CD4-positive, alpha-beta T cell treated with Interleukin-15 for 1 hour (primary cell): Measurements from ENCODE around the gene RASL10B.
"Not testable (repeated sequence)": the region's sequence is repeated elsewhere in the genome, so short reads cannot be mapped to it uniquely, and the experiment has no call there.

Experiments
- DNase-seq: peaks from one replicate; pipeline ENCODE4 v3.0.0-alpha.2; 2020

The RASL10B gene

DNA sequence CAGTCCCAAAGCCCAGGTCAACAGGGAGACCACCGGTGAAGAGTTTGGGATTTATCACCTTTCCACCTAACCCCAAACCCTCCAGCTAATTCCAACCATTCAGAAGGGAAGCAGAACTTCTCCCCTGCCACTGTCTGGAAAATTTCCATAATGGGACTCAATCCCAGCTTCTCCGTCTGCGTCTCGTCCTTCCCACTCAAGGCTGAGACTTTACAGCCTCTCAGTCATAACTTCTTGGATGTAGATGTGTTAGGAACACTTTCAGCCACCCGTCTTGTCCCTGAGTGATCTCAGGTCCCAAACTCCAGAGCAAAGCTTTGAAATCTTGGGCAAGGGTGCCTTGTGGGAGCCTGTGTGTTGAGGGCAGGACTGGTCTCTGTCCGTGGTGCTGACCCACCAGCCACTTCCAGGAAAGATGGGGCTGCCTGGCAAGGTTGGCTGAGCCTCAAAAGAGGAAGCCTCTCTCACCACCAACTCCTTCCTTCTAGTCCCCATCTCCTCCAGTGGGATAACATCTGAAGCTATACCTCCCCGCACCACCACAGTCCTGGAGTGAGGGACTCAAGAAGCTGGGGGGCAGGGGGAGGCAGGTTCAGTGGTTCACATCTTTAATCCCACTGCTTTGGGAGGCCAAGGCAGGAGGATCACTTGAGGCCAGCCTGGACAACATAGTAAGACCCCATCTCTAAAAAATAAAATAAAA, 12.3 kb downstream of the RASL10B start:
- DNase-seq, result no peak

DNA sequence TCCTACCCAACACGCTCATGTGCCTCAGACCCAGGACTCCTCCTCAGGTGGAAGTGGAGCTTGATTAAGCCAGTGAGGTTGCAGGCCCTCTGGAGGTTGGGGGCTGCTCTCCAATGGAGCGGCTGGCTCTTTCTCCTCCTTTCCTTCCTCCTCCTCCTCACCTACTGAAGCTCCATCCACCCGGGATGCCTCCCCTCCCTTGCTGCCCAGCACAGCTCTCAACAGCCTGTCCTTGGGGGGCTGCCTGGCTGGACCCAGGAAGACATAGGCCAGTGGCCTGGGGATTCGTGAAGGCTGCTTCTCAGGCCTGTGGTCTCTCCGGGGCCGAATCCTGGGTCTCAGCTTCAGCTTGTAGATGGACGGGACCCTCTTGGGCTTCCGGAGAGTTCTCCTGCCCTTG, 13.4 kb downstream of the RASL10B start:
- DNase-seq, result no peak

DNA sequence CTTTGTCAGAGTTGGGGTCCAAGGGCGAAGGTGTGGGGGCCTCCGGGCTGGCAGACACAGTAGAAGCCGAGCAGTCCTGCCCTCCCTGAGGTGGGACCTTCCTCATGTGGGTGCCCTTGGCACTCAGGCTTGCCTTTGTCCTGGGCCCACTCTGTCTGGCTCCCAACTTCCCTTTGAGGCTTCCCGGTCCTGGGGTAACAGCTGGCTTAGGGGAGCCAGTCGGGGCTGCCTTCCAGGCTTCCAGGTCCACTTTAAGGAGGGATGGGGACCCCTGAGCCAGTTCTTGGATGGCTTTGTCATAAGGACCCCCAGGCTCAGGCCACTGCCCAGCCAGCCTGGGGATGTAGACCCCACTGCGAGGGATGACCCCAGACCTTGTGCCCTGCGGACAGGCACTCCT, 13.8 kb downstream of the RASL10B start:
- no peak for DNase-seq

DNA sequence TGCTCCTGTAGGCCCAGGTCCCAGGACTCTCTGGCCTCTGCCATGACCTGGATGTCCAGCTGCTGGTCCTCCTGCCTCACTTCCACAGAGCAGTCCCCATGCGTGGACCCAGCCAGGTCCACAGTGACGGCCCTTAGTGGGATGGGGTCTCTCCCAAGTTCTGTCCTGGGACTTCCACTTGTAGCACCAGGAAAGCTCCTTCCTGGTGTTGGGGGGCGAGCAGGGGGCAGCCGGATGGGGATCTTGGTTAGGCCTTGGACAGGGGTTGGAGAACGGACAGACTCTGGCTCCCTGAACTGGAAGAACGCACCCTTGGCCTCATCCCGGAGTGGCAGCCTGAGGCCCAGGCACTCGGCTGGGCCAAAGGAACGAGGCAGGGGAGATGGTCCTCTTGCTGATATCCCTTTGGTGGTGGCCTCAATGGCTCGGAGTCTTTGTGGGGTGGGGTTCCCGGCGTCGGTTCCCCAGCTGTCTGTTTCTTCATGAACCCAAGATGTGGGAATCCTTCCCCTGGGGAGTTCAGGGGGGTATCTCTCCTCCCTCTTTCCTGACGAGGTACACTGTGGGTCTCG, 14.4 kb downstream of the RASL10B start:
- DNase-seq, result no peak

DNA sequence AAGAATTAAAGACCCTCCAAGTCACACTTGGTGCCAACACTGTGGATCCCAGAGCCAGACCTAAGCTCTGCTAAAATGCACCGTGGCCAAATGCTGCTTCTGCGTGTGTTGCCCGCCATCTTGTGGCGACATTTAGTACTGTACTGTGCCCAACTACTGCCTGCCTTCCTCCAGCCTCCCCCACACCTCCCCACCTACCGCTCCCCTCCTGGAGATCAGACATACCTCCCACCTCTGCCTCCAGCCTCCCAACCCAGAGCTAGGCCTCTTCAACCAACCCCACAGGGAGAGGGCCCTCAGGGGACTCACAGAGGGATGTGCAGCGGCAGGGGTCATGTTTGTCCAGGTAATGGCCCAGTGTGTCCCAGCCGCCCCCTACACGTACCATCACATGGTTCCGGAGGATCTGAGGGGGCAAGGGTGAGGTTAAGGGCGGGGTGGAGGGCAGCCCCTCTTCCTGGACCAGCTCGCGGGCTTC, 16.1 kb downstream of the RASL10B start:
- DNase-seq, result peak; percentile 67

DNA sequence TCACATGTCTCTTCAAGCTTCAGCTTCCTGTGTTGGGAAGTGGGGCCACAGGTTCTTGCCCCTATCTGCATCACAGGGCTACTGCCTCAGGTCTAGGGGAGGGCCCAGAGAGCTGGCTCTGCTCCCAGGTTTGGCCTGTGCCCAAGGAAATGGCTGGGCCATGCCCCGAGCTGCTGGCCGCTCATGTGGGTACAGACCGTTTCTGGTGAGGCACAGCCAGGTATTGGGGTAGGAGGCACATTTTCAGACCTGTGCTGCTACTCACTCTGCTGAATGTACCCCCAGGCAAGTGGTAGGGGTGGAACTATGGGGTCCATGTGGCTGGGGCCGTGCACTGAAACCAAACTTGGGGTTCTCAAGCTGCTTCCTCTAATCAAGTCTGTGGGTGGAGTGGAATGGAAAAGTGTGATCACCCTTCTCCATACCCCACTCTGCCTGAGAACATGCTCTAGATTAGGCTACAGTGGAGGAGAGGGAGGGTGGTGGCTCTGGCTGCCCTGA, 17.0 kb downstream of the RASL10B start:
- DNase-seq, result no peak

DNA sequence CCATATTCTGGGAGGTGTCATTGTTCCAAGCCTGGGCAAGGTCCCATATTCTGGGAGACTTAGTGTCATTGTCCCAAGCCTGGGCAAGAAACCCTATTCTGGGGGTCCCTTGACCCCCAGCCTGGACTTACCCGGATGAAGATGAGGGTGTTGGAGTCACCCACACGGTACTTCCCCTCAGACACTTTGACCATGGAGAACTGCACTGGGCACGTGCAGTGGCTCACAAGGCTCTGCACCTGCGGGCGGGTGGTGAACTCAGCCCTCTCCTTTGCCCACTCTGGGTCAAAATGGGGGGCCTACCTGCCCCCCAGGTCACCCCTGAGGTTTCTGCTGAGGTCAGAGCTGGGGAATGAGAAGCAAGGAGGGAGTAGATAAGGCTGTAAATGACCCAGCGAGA, 17.5 kb downstream of the RASL10B start:
- DNase-seq, result no peak

DNA sequence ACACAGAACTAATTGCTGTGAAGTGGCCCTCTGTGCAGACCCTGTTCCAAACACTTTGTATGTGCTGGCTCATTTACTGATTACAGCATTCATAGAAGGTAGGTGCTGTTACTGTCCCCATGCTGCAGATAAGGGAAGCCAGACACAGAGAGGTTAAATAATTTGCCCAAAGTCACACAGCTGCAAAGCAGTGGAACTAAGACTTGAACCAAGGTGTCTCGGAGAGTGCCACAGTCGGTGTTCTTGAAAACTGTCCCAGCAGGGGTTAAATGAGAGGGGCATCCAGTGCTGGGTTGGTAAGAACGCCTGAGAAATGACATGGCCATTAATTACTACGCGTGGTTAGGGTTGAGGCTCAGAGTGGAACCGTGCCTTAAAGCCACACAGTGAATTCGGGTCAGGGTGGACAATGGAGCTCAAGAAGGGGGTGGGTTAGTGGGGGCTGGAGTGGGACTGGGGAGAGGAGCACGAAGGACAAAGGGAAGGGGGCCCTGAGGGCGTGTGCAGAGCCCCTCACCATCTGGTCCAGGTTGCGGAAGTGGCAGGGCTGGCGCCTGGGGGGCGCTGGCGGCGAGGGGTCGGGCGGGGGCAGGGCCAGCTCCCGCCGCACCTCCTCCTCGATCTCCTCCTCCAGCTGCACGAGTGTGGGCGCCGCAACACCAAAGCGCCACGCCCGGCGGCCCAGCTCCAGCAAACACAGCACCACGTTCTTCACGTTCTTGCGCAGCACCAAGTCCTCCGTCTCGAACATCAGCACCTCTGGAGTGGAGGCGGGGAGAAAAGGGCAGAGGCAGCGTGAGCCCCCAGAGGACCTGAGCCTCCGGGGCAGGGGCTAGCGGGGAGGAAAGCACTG, 18.3 kb downstream of the RASL10B start:
- no peak for DNase-seq

DNA sequence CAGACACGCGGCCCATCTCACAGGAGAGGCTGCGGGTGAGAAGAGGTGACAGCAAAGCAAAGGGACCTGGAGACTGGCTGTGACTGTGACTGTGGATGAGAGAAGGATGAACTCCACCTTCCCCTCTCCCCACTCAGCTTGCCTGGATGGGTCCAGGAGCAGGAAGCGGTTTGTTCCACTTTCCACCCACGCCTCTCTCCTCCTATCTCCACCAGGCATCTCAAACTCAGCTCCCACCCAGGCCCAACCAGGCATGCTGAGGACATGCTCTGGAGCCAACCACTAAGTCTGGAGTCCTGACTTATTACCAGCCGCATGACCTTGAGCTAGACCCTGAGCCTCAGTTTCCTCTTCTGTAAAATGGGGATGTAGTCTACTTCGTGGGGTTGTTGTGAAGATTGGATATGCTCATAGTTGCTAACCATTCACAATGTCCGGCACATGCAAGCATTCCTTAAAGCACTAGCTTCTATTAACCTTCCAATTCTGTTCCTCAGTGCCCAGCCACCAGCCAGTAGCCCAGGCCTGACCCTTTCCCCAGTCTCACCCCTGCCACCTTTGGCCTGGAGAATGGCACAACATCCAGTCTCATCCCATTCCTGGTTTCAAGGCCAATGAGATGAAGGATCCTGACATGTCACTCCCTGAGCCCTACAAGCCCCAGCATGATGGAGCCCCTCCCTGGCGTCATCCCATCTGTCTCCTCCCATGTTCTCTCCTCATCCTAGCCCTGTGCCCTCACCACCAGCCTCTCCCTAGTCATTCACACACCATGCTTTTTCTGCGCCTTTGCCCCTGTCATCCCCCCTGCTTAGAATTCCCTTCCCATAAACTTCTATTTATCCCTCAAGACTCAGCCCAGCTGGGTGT, 19.3 kb downstream of the RASL10B start:
- DNase-seq, result no peak

DNA sequence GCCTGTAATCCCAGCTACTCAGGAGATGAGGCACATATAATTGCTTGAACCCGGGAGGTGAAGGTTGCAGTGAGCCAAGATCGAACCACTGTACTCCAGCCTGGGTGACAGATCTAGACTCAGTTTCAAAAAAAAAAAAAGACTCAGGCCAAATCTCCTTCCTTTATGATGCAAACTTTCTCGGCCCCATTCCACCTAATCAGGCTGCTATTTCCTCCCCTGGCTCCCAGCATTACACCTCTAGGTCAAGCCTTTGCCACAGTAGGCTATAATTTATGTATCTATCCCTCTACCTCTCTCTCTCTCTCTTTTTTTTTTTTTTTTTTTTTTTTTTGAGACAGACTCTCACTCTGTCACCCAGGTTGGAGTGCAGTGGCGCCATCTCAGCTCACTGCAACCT, 20.1 kb downstream of the RASL10B start:
- not testable (repeated sequence) for DNase-seq

DNA sequence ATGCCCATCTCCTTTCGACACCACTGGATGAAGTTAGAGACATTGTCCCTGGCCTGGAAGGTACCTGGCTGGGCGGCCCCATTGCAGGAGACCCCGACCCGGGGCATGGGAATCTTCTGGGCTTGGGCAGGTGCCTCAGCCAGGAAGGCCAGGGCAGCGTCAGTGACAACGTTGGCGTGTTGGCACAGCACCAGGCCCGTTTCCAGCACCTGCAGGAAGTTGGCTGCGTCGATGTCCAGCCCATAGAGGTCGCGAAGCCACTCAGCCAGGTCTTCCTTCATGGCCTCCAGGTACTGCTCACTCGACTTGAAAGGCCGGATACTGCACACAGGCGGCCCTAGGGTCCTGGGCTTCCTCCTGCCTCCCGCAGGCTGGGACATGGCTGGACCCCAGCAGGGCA, 21.0 kb downstream of the RASL10B start:
- no peak for DNase-seq

DNA sequence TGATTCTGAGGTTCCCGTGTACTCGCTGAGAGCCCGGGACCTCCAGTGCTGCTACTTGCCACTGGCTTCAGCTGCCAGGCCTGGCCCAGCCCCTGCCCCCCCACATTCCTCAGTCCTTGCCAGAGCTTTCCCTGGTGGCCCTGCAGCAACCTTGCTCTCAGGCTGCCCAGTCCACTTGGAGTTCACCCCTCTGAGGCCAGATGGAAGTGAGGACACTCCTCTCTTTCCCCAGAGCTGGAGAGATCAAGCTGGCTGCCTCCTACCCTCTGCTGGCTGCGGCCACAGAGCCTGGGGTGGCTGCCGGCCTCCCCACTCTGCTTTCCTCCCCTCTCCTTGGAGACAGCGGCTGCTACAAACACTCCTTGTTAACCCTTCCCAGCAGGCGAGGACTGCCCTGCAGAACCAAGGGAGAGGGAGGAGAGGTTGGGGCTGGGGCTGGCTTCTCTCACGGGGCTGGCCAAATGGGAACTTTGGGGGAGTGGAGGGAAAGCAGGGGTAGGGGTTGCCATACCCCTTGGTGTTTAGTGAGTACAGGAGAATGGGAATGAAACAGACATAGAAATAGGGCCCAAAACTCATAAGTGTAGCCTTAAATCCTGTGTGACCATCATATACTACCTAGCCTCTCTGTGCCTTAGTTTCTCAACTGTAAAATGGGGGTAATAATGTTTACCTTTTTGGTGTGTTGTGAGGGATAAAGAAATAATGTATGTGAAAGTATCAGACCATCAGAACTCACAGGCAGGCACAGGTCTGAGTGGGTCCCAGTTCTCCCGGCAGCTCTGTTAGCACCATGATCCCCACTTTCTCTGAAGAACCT, 21.7 kb downstream of the RASL10B start, which contains the start of gene GAS2L2:
GAS2L2 (minus strand) TSS at position 295 of the 820 bp plus-strand sequence. CDS start 389 bp downstream, outside the sequence.
- DNase-seq, result no peak

DNA sequence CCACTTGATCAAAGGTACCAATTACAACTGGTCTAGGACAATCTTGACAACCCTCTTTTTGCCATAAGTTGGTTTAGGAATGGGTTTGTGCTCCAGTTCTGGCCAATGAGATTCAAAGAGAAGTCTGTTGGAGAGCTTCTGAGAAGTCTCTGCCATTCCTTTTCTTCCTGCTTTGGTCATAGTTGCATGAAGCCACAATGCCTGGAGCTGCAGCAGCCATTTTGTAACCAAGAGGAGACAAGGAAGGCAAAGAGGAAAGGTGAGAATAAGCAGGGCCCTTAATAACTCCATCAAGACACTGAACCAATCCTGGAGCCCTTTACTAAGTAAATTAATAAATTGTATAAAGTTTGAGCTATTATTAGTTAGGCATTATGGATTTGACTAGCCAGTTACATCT, 25.8 kb downstream of the RASL10B start:
- no peak for DNase-seq

DNA sequence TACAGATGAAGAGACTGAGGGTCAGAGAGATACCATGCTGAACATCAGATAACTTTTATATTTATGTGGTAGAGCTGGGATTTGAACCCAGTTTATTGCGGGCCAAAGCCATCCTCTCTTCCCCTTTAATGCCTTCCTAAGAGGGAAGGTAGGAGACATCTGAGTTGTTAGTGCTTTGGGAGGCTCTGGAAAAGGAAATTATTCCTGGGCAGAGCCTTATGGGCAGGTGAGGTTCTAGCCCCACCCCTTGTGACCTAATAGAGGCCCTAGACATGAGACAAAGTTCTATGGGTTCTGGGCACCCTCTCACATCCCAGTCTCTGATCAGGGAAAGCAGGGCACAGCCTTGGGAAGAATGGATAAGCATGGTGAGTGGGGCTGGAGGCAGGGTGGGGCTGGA, 29.1 kb downstream of the RASL10B start, which contains the start of gene C17orf50:
C17orf50 (plus strand) TSS at position 301 of the 400 bp plus-strand sequence; CDS start at position 356, 55 bp downstream.
- no peak for DNase-seq

DNA sequence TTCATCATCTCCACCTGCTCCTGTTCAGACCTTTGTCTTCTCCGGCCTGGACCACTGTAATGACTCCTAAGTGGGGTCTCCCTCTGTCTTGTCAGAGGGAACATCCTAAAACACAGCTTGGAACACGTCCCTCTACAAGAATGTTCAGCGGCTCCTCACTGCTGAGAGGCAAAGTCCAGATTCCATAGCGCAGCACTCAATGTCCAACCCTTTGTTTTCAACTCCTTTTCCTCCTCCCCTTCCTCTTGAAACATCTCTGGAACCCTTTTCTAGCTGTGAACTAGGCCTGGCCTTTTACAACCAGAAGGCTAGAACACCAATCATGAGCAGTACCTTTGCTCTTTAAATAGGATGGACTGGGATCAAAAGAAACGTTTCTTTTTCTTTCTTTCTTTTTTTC, 30.2 kb downstream of the RASL10B start:
- no peak for DNase-seq

DNA sequence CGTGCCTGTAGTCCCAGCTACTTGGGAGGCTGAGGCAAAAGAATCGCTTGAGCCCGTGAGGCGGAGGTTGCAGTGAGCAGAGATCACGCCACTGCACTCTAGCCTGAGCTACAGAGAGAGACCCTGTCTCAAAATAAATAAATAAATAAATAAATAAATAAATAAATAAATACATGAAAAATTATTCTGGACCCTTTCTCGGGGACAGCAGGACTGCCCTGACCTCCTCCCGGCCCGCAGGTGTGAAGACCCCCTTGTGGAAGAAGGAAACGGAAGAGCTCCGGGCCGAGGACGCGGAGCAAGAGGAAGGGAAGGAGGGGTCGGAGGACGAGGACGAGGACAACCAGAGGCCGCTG, 32.3 kb downstream of the RASL10B start:
- no peak for DNase-seq

DNA sequence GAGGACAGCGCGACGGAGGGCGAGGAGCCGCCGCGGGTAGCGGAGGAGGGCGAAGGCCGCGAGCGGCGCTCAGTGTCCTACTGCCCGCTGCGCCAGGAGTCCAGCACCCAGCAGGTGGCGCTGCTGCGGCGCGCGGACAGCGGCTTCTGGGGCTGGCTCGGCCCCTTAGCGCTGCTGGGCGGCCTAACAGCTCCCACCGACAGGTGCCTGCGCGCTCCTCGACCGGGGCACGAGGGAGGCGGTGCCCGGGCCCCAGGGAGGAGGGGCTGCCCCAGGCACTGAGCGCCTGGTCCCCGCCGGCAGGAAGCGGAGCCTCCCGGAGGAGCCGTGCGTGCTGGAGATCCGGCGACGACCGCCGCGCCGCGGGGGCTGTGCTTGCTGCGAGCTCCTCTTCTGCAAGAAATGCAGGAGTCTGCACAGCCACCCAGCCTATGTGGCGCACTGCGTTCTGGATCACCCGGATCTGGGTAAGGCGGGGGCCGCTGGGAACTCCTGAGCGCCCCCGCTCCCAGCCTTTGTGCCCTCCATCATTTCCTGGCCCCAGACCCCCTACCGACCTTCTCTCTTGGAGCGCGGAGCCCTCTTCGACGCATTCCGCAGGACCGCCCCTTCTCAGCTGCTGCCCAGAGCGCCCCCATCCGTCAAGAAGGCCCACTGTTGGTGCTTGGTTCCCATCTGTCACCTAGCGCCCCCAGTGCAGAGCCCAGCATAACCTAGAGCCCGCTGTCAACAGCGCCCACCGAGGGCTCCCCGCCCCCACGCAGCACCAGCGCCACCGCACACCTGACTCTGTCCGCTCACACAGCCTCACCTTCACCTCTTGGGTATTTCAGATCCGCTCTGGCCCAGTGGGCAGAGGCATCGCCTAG, 32.9 kb downstream of the RASL10B start:
- peak; percentile 89 for DNase-seq

DNA sequence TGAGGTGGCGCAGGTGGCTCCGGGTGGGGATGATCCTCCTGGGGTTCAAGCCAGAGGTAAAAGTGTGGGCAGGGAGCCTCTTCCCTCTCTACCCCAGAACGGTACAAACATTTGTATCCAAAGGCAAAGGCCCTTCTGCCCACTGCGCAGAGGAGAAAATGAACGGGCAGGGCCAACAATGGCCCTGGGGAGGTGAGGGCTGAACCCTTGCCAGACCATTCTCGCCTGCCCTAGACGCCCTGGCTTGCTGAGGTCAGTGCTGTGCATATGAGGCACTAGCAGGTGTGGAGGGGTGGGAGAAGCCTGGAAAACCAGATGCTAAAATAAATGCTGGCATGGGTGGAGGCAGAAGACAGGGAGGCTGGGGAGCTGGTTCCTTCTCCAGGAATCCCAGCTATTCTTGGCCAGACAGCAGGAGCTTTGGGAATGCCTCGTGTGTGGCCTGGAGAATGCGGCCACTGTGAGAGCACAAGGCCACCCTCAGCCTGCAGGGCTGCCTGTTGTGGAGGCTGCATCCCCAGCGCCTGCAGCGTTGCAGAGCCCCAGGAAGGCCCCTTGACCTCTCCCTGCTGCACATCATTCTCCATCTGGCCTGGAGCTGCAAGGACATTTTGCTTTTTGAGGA, 33.8 kb downstream of the RASL10B start:
- no peak for DNase-seq

DNA sequence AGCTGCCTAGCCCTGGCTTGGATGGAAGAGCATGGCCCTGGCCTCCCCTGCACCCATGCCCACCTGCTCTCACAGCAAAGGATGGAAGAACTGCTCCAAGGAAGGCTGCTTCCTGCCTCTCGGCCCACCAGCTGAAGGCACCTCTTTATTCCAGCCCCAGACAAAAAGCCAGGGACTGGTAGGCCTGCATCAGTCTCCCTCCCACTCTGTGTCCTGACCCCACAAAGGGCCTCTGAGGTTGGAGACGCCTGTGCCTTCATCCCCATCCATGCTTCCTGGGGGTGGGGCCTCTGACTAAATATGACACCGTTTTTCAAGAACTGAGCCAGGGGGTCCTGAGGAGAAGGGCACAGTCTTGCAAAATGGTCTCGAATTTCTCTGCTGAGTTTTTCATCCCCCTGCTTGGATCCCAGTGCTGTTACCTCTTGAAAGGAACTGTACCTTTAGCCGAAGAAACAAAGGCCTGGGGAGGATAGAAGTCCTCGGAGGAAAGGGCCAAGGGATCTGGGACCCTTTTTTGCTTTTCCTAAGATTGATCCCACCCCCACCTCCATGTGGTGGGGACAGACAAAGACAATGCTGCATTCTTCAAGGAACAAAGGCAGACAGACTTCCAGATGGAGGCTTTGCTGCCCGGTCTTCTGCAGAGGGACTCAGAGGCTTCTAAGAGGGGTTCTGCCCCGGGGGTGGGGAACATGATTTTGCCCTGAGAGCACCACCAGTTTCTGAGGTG, 34.5 kb downstream of the RASL10B start:
- no peak for DNase-seq
